PC-9 (cell line): Measurements from ENCODE around the gene MARCHF11. TPM values are rescaled to one million over a fixed set of nuclear protein-coding genes. Genes with fewer than 3 reads are reported as not detected.

ENCODE experiments used
- BruUV-seq: library from RNA; stranded (reverse); fragments of 400-500 nt; replicated peaks from 2 replicates; lab custom pipeline; 2021; lab: Mats Ljungman, UMichigan
- CTCF ChIA-PET: fragments of 300-600 bp; sonication (Branson Sonifier 250); formaldehyde crosslinking; loops from one replicate; lab custom pipeline; 2022; ENCODE audit warnings: antibody characterized with exemption; lab: Charles Lee
- POLR2A ChIA-PET: fragments of 300-600 bp; sonication (Branson Sonifier 250); formaldehyde crosslinking; loops from one replicate; lab custom pipeline; 2022; ENCODE audit warnings: antibody characterized with exemption; ENCODE audit not compliant: unreplicated experiment; lab: Charles Lee
- DNase-seq, 2 experiments: peaks; one replicate each; pipeline versions ENCODE4 v3.0.0 to v3.0.0-alpha.2; 2015 to 2022; ENCODE audit warnings: mixed read lengths in 1 of 2
- H2AFZ ChIP-seq: fragments of 200-600 bp; sonication (generic); 2 replicates; pipeline ENCODE4 v1.8.1; 2017; ENCODE audit warnings: antibody characterized with exemption
- H3F3A ChIP-seq: fragments of 200-600 bp; sonication (generic); 2 replicates; pipeline ENCODE4 v1.8.1; 2017; ENCODE audit warnings: antibody characterized with exemption, mild to moderate bottlenecking, low read depth; ENCODE audit not compliant: insufficient read depth
- H3K27ac ChIP-seq: fragments of 200-600 bp; sonication (generic); 2 replicates; pipeline ENCODE4 v1.6.1; 2016; ENCODE audit warnings: mixed run types
- H3K27me3 ChIP-seq: fragments of 200-600 bp; sonication (generic); 2 replicates; pipeline ENCODE4 v1.6.1; 2016; ENCODE audit warnings: low read depth, mixed run types; ENCODE audit not compliant: insufficient read depth
- H3K36me3 ChIP-seq: fragments of 200-600 bp; sonication (generic); 2 replicates; pipeline ENCODE4 v1.6.1; 2016; ENCODE audit warnings: low read depth, mixed run types
- H3K4me1 ChIP-seq: fragments of 200-600 bp; sonication (generic); replicated peaks from 2 replicates; pipeline ENCODE4 v1.6.1; 2016; ENCODE audit warnings: mixed run types; ENCODE audit not compliant: insufficient read depth
- H3K4me2 ChIP-seq: fragments of 200-600 bp; sonication (generic); 2 replicates; pipeline ENCODE4 v1.6.1; 2017; ENCODE audit warnings: mixed run types
- H3K4me3 ChIP-seq: fragments of 200-600 bp; sonication (generic); 2 replicates; pipeline ENCODE4 v1.6.1; 2016; ENCODE audit warnings: mixed run types
- H3K79me2 ChIP-seq: fragments of 200-600 bp; sonication (generic); 2 replicates; pipeline ENCODE4 v1.6.1; 2017; ENCODE audit warnings: low read depth, mixed run types
- H3K9me2 ChIP-seq: fragments of 200-600 bp; sonication (generic); 2 replicates; pipeline ENCODE4 v1.8.1; 2017; ENCODE audit warnings: mild to moderate bottlenecking; ENCODE audit not compliant: insufficient read depth
- H3K9me3 ChIP-seq: fragments of 200-600 bp; sonication (generic); 2 replicates; pipeline ENCODE4 v1.8.1; 2016; ENCODE audit warnings: low read depth; ENCODE audit not compliant: insufficient read depth
- H4K20me1 ChIP-seq: fragments of 200-600 bp; sonication (generic); 2 replicates; pipeline ENCODE4 v1.8.1; 2017; ENCODE audit not compliant: insufficient read depth
- CTCF ChIP-seq: fragments of 200-600 bp; sonication (generic); conservative IDR thresholded peaks from 2 replicates; pipeline ENCODE4 v1.6.1; 2017; ENCODE audit warnings: mixed run types, antibody characterized with exemption, mild to moderate bottlenecking, moderate library complexity
- EZH2 ChIP-seq: fragments of 200-600 bp; sonication (generic); IDR thresholded peaks from 2 replicates; pipeline ENCODE4 v1.8.0; 2017; ENCODE audit warnings: antibody characterized with exemption, low read depth
- intact Hi-C: fragments of 100-400 bp; cut with micrococcal nuclease; formaldehyde crosslinking; loops from one replicate; pipeline ENCODE4 v1.10.0; 2022; ENCODE audit not compliant: unreplicated experiment
- total RNA-seq: library from RNA; stranded (reverse); gene quantifications from 2 replicates; pipeline ENCODE4 v1.2.3, GENCODE V29; 2021

MARCHF11 gene
- total RNA-seq, 1 experiment from 2014 or later = not detected

- ChIA-PET CTCF (no interaction called here), POLR2A (no interaction called here)
- H3K4me3 ChIP-seq = no peak overlapping the region
- no peaks in the 10 kb centered on the region for H3F3A ChIP-seq
- H2AFZ ChIP-seq = no peak overlapping the region
- no peaks in the 10 kb centered on the region for H3K36me3 ChIP-seq
- H3K9me3 ChIP-seq = no peaks in the 10 kb centered on the region
- DNase-seq = no peak
- H3K4me2 ChIP-seq = no peak overlapping the region
- no peaks in the 10 kb centered on the region for H3K4me1 ChIP-seq
- no peaks in the 10 kb centered on the region for H3K9me2 ChIP-seq
- peaks cover 9% of the 10 kb centered on the region; the same call in 1 of the 2 replicates for H3K27me3 ChIP-seq
- H4K20me1 ChIP-seq = no peaks in the 10 kb centered on the region
- intact Hi-C loops = no loop called here
- no peak overlapping the region for H3K27ac ChIP-seq
- TF ChIP-seq CTCF = no peak
- TF ChIP-seq EZH2 = no peak
- H3K79me2 ChIP-seq = no peaks in the 10 kb centered on the region
- no TSS peak for BruUV-seq
Measured at GRCh38 chr5:16050414-16050813, 129.2 kb downstream of the MARCHF11 start.

GRCh38 chr5:16049761-16050160 lies 129.8 kb downstream of the MARCHF11 start:
- Histone ChIP-seq H3K36me3 (no peaks in the 10 kb centered on the region), H3K27me3 (peaks cover 8% of the 10 kb centered on the region; the same call in 1 of the 2 replicates), H3K27ac (no peak overlapping the region), H3K4me1 (no peaks in the 10 kb centered on the region), H3F3A (no peaks in the 10 kb centered on the region), H3K4me2 (no peak overlapping the region), H3K4me3 (no peak overlapping the region), H4K20me1 (no peaks in the 10 kb centered on the region), H3K9me3 (no peaks in the 10 kb centered on the region), H3K79me2 (no peaks in the 10 kb centered on the region), H3K9me2 (no peaks in the 10 kb centered on the region), H2AFZ (no peak overlapping the region)
- DNase-seq = no peak
- BruUV-seq = no TSS peak
- TF ChIP-seq CTCF (no peak), EZH2 (no peak)
- intact Hi-C loops = no loop called here
- POLR2A ChIA-PET = no interaction called here
- CTCF ChIA-PET = no interaction called here

- BruUV-seq = no TSS peak
- Histone ChIP-seq H3K4me2 (no peak overlapping the region), H3K27ac (no peak overlapping the region), H2AFZ (no peak overlapping the region), H3F3A (no peaks in the 10 kb centered on the region), H3K9me2 (no peaks in the 10 kb centered on the region), H3K27me3 (no peaks in the 10 kb centered on the region; the same call in 1 of the 2 replicates), H4K20me1 (no peaks in the 10 kb centered on the region), H3K4me3 (no peak overlapping the region), H3K79me2 (no peaks in the 10 kb centered on the region), H3K36me3 (no peaks in the 10 kb centered on the region), H3K9me3 (no peaks in the 10 kb centered on the region), H3K4me1 (no peaks in the 10 kb centered on the region)
- DNase-seq = no peak
- ChIA-PET CTCF (no interaction called here), POLR2A (no interaction called here)
- TF ChIP-seq EZH2 (no peak), CTCF (no peak)
- intact Hi-C loops = no loop called here
Measured at GRCh38 chr5:16048132-16048531, 131.5 kb downstream of the MARCHF11 start.
